Heart right ventricle (tissue), 16 donors: Measurements from ENCODE around the gene ERCC2. TPM values are rescaled to one million over a fixed set of nuclear protein-coding genes. Genes with fewer than 3 reads are reported as not detected.
A peak's percentile ranks its signal among the peaks of the same experiment; 100 is the strongest.

Source experiments
- ATAC-seq, 8 donors: fragments of 200-7000 bp; cut with Tn5 transposase; one replicate each; pipeline ENCODE4 v1.9.1; 2020; ENCODE audit warnings: mild to moderate bottlenecking in 8 of 8, moderate library complexity in 8 of 8, moderate number of reproducible peaks in 1 of 8
- DNase-seq, 2 donors: peaks; one replicate each; pipeline ENCODE4 v3.0.0-alpha.2; 2020
- H3K27ac ChIP-seq, 10 donors: fragments of 200-600 bp; sonication (generic) in 2 of 10; one replicate each; pipeline versions ENCODE4 v1.5.0 to v1.8.0; 2020 to 2022; ENCODE audit warnings: mild to moderate bottlenecking in 3 of 10
- H3K27me3 ChIP-seq, 7 donors: fragments of 200-600 bp; one replicate each; pipeline ENCODE4 v1.8.0; 2021 to 2022; ENCODE audit warnings: mild to moderate bottlenecking in 2 of 7
- H3K36me3 ChIP-seq, 9 donors: fragments of 200-600 bp; sonication (generic) in 1 of 9; one replicate each; pipeline versions ENCODE4 v1.5.0 to v1.8.0; 2020 to 2022; ENCODE audit warnings: mild to moderate bottlenecking in 2 of 9
- H3K4me1 ChIP-seq, 9 donors: fragments of 200-600 bp; sonication (generic) in 1 of 9; one replicate each; pipeline versions ENCODE4 v1.5.0 to v1.8.0; 2020 to 2022; ENCODE audit warnings: mild to moderate bottlenecking in 4 of 9
- H3K4me3 ChIP-seq, 10 donors: fragments of 200-600 bp; sonication (generic) in 2 of 10; one replicate each; pipeline versions ENCODE4 v1.5.0 to v1.8.0; 2020 to 2022; ENCODE audit warnings: mild to moderate bottlenecking in 7 of 10, moderate library complexity in 2 of 10
- H3K9me3 ChIP-seq, 11 donors: fragments of 200-600 bp in 10 of 11; sonication (generic) in 2 of 11; one replicate each; pipeline versions ENCODE4 v1.5.0 to v1.8.0; 2013 to 2022; ENCODE audit warnings: mild to moderate bottlenecking in 2 of 11, control low read depth in 1 of 11, moderate library complexity in 1 of 11
- WGBS, 2 donors: extraction: QIAGEN DNeasy Blood & Tissue Kit; methylation state at CpG; one replicate each; pipeline ENCODE4 v1.1.7; 2013; ENCODE audit warnings: inconsistent platforms in 1 of 2; 5-methylcytosine and 5-hydroxymethylcytosine counted together
- intact Hi-C, 10 donors: fragments of 100-400 bp; cut with DNase I; formaldehyde crosslinking; loops; one replicate each; pipeline versions ENCODE4 v1.11.1 to v1.14.2; 2022
- polyA plus RNA-seq, 2 donors: library from polyadenylated mRNA; stranded (reverse); fragments of 200-250 nt; gene quantifications; one replicate each; pipeline ENCODE4 v1.2.3, GENCODE V29; 2013
- total RNA-seq, 10 donors: library from RNA; stranded (reverse); fragmentation: NEBNext Ultra II Directional in 3 of 10; extraction: Animal tissue kit (Norgen Biotek cat#: 25700) in 3 of 10; gene quantifications; one replicate each; pipeline versions ENCODE4 v1.2.1 to v1.2.4, GENCODE V29; 2021 to 2023
- TF ChIP-seq, protein P1 (sequence below), 9 donors: fragments of 200-600 bp; sonication (generic) in 2 of 9; IDR thresholded peaks; one replicate each; pipeline versions ENCODE4 v1.5.0 to v1.8.0; 2021 to 2022; ENCODE audit warnings: antibody characterized with exemption in 9 of 9, mild to moderate bottlenecking in 5 of 9, moderate library complexity in 1 of 9
- donor health status: Arrhythmogenic right ventricular cardiomyopathy.
- donor health status: ischemic (EF 13 %, LVEDD 7.1; RV severe dilation, severe dysfunction).
- donor health status: healthy with polysubstance abuse.
- donor health status: DM: no; HTN: yes; CAD: no.
- donor health status: DM: no; HTN: no; CAD: no.
- donor health status: ischemic (EF 25% LVEDD 6.9; RV normal size, moderate dysfunction).
- donor health status: ischemic (EF 25% LVEDD 5.7; RV mildly dilated, moderate dysfunction).
- donor health status: healthy.
- donor health status: DM: yes; HTN: yes; CAD: no.
- donor health status: Ischemic cardiomyopathy.
- donor health status: ischemic (EF 35%, LVEDD 5.7; RV mildly dilated, moderate dysfunction).
- donor health status: nonischemic (EF 11% LVEDD 7.7; RV severe dilation, severe dysfunction).
- donor health status: DM: yes; HTN: yes; CAD: no.
- donor health status: PGD.
- donor health status: ischemic (EF 29% LVEDD 5.4; RV normal size, mild dysfunction).
- donor health status: nonischemic (EF 23%, LVEDD 6.1; RV moderate dilation, normal function).

ERCC2 gene
- total and polyA plus RNA-seq, 12 donors: 6.5 to 15.2 (median 13.7) TPM

DNA sequence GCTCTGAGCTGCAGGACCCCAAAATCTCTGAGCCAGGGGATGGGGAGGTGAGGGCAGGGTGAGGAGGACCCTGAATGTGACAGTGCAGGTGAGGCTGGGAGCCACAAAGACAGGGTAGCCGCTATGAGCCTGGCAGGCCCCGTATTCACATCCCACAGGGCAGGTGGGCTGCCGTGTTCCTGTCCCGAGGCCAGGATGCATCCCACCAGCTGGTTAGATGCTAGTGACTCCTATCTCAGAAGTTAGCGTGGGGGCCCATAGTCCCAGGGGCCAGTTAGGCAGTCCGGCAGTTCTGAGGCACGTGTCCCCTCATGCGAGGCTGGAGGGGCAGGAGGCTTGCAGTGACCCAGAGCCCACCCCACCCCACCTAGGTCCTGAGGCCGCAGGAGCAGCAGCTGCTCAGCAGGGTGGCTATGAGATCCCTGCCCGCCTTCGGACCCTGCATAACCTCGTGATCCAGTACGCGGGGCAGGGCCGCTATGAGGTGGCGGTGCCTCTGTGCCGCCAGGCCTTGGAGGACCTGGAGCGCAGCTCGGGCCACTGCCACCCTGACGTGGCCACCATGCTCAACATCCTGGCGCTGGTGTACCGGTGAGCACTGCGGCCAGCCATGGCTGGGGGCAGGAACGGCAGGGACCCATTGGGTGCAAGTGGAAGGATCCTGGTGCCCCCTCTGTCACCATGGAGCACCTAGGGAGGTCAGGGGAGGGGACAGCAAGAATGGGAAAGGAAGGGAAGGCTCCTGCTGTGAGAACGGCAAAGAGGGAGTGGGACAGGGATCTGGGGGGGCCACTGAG, 22.6 kb downstream of the ERCC2 start:
- peaks cover 0 to 18% (median 0%) of the 10 kb centered on the region in 9 donors for H3K36me3 ChIP-seq
- peaks cover 0 to 31% (median 22%) of the 10 kb centered on the region in 7 donors for H3K27me3 ChIP-seq
- no peak overlapping the region for H3K27ac ChIP-seq
- 66 to 68% methylated on average over 25 of the region's 25 CpGs for WGBS, 2 donors
- DNase-seq (no peak), ATAC-seq (peak in 1 of 8 donors; percentile 13)
- intact Hi-C loops: no loop called here
- TF ChIP-seq, protein P1, sequence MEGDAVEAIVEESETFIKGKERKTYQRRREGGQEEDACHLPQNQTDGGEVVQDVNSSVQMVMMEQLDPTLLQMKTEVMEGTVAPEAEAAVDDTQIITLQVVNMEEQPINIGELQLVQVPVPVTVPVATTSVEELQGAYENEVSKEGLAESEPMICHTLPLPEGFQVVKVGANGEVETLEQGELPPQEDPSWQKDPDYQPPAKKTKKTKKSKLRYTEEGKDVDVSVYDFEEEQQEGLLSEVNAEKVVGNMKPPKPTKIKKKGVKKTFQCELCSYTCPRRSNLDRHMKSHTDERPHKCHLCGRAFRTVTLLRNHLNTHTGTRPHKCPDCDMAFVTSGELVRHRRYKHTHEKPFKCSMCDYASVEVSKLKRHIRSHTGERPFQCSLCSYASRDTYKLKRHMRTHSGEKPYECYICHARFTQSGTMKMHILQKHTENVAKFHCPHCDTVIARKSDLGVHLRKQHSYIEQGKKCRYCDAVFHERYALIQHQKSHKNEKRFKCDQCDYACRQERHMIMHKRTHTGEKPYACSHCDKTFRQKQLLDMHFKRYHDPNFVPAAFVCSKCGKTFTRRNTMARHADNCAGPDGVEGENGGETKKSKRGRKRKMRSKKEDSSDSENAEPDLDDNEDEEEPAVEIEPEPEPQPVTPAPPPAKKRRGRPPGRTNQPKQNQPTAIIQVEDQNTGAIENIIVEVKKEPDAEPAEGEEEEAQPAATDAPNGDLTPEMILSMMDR (IDR thresholded peaks at IDR 0.05): no peak
- H3K9me3 ChIP-seq: no peaks in the 10 kb centered on the region
- no peak overlapping the region for H3K4me3 ChIP-seq
- no peaks in the 10 kb centered on the region for H3K4me1 ChIP-seq

DNA sequence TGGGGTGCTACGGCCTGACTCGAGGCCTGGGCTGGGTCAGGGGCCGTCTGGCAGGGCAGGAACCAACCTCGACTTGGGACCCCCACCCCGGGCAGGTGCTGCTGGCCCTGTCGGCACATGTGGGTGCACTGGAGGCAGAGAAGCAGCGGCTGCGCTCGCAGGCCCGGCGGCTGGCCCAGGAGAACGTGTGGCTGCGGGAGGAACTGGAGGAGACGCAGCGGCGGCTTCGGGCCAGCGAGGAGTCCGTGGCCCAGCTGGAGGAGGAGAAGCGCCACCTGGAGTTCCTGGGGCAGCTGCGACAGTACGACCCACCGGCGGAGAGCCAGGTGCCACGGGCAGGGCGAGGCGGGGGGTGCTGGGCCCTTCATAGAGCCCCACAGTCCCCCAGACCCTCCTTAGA, 23.9 kb downstream of the ERCC2 start:
- ATAC-seq (no peak), DNase-seq (no peak)
- no peak overlapping the region for H3K4me3 ChIP-seq
- H3K36me3 ChIP-seq: peaks cover 0 to 5% (median 0%) of the 10 kb centered on the region in 9 donors
- intact Hi-C loops: no loop called here
- no peak overlapping the region for H3K27ac ChIP-seq
- no peaks in the 10 kb centered on the region for H3K4me1 ChIP-seq
- H3K27me3 ChIP-seq: peaks cover 0 to 33% (median 25%) of the 10 kb centered on the region in 7 donors
- TF ChIP-seq, protein P1 (IDR thresholded peaks at IDR 0.05): peak in 1 of 9 donors; percentile 6
- WGBS, 2 donors: 20 to 27% methylated on average over 26 to 27 of the region's 27 CpGs
- no peaks in the 10 kb centered on the region for H3K9me3 ChIP-seq

DNA sequence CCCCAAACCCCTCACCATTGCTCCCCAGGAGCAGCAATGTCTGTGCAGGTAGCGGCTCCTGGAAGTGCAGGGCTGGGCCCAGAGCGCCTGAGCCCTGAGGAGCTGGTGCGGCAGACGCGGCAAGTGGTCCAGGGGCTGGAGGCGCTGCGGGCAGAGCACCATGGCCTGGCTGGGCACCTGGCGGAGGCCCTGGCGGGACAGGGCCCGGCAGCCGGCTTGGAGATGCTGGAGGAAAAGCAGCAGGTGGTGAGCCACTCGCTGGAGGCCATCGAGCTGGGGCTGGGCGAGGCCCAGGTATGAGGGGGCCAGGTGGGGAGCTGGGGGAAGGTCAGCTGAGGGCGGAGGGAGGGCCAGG, 24.9 kb downstream of the ERCC2 start:
- DNase-seq (no peak), ATAC-seq (no peak)
- TF ChIP-seq, protein P1 (IDR thresholded peaks at IDR 0.05): no peak
- H3K27ac ChIP-seq: no peak overlapping the region
- peaks cover 0 to 3% (median 0%) of the 10 kb centered on the region in 9 donors for H3K4me1 ChIP-seq
- no peaks in the 10 kb centered on the region for H3K36me3 ChIP-seq
- intact Hi-C loops: no loop called here
- peaks cover 4 to 42% (median 29%) of the 10 kb centered on the region in 7 donors for H3K27me3 ChIP-seq
- WGBS, 2 donors: 87 to 91% methylated on average over 15 of the region's 15 CpGs
- no peak overlapping the region for H3K4me3 ChIP-seq
- no peaks in the 10 kb centered on the region for H3K9me3 ChIP-seq

DNA sequence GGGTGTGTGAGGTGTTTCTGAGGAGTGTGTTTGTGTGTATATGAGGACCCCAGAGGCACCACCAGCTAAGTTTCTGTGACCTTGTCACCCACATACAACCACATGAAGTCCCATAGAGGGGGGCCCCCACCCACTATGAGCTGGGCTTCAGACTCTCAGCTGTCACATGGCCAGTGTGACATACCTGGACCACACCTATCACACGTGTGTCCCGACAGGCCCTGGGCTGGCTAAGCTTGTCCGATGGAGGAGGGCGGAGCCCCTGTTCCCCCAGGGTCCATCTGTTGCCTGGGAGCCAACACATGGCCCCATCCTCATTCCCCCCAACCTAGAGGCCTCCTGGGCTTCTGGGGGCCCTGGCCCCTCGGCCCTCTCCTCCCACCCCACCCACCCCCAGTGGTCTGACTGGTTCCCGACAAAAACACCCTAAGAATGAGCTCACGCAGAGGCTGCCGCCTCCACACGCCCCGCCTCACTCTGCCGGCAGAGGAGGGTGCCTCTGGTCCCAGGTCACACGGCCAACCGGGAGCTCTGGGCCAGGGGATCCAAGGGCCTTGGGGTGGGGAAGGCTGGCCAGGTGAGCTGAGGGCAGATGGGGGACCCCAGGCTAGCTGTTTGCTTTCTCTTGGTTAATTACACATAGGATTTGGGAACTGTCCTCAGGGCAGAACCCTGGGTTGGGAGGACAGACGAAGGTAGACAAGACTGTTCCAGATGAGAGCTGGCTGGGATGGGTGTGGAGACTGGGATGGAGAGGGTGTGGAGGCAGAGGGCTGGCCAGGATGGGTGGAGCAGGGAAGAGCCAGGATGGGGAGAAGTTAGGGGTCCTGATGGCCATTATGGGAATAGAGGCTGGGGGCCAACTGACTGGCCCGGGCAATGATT, 25.5 kb downstream of the ERCC2 start:
- Histone ChIP-seq H3K4me3 (no peak overlapping the region), H3K27me3 (peaks cover 6 to 48% (median 36%) of the 10 kb centered on the region in 7 donors), H3K9me3 (no peaks in the 10 kb centered on the region), H3K27ac (no peak overlapping the region), H3K4me1 (peaks cover 0 to 5% (median 0%) of the 10 kb centered on the region in 9 donors), H3K36me3 (no peaks in the 10 kb centered on the region)
- no peak for ATAC-seq
- intact Hi-C loops: no loop called here
- TF ChIP-seq, protein P1 (IDR thresholded peaks at IDR 0.05): no peak
- no peak for DNase-seq
- WGBS, 2 donors: 52 to 53% methylated on average over 13 to 15 of the region's 15 CpGs
